Inferior parietal cortex (tissue), 1 donor: ENCODE results near the gene TNFRSF25.

Source experiments
- DNase-seq: peaks from one replicate; pipeline ENCODE4 v3.0.0-alpha.2; 2016; ENCODE audit errors: extremely low spot score

Gene TNFRSF25, protein sequence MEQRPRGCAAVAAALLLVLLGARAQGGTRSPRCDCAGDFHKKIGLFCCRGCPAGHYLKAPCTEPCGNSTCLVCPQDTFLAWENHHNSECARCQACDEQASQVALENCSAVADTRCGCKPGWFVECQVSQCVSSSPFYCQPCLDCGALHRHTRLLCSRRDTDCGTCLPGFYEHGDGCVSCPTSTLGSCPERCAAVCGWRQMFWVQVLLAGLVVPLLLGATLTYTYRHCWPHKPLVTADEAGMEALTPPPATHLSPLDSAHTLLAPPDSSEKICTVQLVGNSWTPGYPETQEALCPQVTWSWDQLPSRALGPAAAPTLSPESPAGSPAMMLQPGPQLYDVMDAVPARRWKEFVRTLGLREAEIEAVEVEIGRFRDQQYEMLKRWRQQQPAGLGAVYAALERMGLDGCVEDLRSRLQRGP

DNA sequence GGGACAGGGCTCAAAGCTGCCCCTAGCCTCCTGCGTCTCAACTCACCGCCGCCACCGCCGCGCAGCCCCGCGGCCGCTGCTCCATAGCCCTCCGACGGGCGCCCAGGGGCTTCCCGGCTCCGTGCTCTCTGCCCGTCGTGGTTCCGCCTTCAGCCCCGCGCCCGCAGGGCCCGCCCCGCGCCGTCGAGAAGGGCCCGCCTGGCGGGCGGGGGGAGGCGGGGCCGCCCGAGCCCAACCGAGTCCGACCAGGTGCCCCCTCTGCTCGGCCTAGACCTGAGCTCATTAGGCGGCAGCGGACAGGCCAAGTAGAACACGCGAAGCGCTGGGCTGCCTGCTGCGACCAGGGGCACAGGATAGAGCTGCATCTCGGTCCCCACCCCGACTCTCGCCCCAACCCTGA lies at the start of gene TNFRSF25:
Gene TNFRSF25, minus strand, starts transcription at position 151 of the 400 bp plus-strand sequence. Its CDS starts 66 bp downstream, at position 85.
- DNase-seq = no peak

DNA sequence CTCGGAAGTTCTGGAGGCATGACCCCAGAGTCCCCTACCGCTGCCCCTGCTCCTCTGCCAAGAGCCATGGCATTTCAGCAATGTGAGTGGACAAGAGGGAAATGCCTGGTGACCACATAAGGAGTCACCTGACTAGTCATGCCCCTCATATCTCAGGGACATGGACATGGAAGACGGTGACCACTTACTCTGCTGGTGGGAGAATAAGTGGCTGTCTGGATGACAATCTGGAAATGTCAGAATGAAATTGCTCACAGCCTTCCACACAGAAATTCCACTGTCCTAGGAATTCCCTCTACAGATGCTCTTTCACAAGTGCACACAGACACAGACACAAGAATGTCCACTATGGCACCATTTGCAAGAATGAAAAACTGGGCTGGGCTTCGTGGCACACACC lies 49.8 kb upstream of the TNFRSF25 start:
- DNase-seq = no peak

DNA sequence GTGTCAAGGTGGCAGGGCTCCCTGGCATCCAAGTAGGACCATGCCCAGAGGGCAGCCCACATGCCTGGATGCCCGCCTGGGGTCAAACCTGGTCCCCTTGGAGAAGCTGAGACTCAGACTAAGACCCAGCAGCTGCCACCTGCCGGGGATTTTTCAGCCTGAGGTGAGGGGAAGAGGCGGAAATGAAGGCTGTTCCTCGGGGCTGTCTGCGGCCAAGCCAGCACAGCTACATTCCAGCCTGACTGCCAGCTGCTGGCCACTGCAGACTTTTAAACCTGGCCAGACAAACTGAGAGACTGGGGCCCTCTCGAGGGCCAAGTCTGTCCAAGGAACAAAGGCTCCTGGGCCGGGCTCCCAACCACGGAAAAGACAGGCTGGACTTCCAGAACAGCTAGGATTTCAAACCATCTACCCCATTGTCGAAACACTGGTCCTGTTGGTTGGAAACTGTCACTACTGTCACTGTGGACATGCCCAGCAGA lies 47.4 kb upstream of the TNFRSF25 start:
- DNase-seq = no peak

DNA sequence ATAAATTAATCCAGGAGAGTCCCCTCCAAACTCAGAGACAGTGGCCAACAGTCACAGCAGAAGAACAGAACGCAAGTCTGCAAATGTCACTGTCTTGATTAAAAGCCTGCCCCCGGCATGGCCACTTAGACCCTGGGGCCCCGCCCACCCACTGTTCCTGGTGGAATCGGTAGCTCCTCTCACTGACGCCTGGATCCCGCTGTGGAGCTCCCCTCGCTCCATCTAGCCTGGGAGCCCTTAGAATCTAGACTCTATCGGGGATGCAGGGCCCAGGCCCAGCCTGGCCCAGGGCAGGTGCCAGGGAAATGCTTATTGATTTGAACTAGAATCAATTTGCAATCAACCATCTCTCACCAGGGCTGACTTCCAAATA lies 46.9 kb upstream of the TNFRSF25 start:
- DNase-seq = no peak

DNA sequence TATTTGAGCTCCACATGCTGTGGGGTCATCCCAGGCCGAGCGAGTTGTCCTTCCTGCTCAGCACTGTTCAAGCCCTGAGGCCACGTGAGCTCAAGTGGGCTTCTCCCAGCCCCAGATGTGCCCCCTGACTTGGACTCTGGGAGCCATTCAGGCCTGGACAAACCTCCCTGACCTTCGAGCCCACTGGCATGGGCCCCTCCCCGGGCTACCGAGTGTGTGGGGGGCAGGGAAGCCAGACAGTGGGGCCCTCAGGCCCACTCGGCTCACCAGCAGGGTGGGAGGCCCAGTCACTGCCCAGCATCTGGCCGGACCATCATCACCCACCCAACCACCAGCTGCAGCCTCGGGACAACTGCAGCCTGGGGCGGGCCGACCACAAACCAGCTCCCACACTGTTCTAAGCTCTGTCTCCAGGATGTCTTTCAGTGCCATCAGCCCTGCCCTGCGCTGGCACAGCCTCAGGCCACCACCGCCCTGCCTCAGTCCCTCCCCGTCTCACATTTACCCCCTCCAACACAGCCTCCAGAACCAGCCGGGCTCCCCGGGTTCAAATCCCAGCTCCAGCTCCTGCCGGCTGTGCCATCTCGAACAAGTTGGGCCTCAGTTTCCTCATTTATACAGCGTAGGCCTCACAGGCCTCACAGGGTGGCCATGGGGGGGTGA lies 46.4 kb upstream of the TNFRSF25 start:
- no peak for DNase-seq

DNA sequence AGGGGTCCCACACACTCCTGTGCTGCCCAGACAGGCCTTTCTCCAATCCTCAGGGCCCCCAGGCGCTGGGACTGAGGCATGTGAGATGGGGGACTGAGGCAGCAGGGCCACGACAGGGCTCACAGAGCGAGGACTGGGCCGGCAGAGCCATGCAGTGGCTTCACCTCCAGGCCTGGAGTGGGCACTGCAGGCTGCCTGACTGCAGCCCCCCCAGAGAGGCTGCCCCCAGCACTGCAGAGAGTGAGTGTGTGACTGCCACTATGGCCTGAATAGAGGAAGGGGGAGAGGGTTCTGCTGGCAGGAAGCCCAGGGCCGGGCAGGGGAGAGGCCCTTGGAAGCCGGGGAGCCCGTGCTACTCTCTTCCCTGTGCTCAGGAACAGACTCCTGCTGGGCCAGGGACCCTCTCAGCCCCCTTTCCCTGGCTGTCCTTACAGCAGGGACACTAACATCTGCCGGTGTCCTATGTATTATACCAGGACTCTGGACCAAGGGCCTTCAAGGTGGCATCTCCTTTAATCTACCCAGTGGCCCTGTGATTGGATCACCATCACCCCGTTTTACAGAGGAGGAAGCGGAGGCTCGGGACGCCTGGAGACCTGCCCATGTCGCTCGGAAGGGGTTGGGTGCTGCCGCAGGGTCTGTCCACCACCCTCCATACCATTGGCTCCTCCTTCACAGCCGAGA lies 45.7 kb upstream of the TNFRSF25 start:
- DNase-seq = no peak

DNA sequence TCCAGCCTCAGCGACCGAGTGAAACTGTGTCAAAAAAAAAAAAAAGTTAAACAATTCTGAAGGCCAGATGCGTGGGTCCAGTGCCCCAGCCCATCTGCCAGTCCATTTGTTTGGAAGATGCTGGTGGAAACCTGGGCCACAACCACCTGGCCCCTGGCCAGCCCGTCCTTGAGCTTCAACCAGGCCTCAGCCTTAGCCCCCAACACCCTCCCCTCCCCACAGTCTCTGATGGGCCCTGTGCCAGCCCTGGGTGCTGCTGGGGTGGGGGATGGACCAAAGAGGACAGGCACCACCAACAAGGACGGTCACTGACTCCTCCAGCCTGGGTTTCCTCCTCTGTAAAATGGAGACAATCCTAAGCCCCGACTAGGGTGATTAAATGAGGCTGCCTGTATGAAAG lies 45.1 kb upstream of the TNFRSF25 start:
- DNase-seq = no peak

DNA sequence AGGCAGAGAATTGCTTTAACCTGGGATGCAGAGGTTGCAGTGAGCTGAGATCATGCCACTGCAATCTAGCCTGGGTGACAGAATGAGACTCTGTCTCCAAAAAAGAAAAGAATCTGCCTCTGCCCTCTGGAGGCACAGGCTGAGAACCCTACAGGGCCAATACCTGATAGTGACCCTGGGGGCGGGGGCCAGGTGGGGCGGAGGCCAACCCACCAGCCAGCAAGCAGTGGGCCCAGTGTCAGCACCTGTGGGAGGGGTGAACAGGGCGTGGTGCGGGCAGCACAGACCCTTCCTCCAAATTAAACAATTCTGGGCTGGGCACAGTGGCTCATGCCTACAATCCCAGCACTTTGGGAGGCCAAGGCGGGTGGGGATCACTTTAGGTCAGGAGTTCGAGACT lies 44.5 kb upstream of the TNFRSF25 start:
- no peak for DNase-seq

DNA sequence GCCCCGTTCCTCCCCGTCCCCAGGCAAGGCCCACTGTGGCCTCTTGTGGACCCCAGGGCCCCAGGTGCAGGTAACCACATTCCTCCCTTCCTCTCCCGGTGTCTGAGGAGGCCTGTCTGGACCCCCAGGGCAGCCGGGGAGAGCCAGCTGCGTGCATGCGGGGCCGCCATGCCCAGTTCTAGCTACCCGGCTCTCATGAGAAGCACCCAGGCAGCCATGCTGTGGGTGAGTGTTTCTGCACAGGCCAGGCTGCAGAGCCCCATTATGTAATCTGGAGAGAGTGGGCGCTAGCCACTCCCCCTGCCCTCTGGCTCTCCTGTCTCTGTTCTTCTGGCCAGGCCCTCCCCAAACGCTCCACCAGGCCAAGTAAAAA lies 43.9 kb upstream of the TNFRSF25 start:
- no peak for DNase-seq

DNA sequence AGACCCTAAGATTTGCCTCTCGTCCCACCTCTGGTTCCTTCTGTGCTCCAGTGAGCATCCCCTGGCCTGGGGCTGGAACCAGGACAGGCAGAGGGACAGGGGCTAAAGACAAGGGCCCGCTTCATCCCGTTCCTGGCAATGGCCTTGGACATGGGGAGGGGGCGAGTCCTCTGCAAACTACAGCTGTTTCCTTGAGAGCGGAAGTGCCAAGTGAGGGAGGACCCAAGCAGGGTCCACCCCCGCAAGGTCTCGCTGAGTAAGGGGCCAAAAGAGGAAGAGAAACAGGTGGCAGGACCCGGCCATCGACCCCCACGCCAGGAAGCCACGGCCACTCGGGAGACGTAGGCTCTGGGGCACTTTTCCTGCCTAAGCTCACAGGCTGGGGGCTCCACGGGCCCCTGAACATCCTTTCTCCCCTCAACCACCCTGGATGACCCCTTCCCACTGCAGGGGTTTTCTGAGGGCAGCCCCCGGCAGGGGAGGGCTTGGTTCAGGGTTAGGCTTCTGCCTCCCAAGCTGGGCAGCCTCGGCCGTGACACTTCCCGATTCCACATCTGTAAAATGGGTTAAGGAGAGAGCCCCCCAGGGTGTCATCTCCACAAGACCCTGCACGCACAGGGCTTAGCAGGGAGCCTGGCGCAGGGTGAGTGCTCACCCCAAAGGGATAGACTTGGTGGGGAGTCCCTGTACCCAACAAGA lies 43.4 kb upstream of the TNFRSF25 start:
- no peak for DNase-seq

DNA sequence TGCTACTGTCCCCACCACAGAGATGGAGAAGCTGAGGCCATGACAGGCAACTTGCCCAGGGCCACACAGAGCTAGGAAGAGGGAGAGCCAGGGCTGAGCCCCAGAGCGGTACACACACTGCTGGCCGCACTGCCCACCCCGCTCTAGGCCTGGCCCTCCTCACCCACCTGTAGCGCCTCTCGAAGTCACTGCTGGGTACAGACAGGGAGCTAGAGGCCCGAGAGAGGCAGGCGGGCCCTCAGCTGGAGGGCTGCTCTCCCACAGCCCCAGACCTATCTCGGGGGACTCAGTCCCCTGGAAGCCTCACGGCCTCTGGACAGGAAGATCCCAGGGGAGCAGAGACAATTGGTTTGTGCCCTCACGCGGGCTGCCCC lies 42.8 kb upstream of the TNFRSF25 start:
- no peak for DNase-seq

DNA sequence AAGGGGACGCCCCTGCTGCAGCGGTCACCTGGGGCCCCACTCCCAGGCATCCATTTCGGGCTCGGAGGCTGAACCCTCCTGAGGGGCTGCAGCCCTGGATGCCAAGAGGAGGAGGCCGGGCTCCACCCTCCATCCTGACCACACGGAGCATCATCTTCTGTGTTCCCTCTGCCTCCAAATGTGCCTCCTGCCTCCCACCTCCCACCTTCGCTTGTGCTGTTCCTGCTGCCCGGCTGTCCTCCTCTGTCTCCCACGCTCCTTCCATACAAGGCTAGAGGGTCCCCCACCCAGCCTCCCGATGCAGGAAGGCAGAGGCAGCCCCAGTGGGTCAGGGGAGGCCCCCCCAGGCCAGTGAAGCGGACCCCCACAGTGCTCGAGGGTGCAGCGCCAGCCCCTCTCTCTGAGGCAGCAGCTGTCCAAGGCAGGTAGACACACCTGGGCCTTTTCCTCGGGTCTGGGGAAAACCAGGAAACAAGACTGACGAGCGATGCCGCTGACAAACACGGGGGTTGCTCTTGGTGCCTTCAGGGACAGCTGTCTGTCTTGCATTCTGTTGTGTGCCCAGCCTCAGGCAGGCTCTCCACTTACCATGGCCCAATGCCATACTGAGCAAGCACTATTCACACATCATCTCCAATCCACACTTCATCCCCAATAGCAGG lies 42.3 kb upstream of the TNFRSF25 start:
- DNase-seq = no peak

DNA sequence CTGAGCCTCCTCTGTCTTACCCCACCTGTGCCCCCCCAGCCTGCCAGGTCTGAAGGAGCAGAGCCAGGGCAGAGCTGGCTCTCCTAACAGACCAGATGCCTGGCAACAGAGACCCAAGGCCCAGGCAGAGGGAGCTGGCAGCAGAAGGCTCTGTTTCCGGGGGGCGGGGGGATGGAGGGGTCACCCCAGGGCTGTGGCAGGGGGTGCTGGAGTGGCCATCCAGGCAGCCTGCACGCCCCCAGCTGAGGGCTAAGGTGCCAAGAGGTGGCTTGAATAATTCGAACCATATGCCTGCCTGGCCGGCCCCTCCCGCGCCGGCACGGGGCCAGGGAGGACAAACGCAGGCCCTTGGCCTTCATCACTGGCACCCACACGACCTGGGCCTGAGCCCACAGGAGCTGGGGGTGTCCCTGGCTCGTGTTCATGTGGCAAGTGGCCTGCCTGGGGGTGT lies 41.5 kb upstream of the TNFRSF25 start:
- no peak for DNase-seq

DNA sequence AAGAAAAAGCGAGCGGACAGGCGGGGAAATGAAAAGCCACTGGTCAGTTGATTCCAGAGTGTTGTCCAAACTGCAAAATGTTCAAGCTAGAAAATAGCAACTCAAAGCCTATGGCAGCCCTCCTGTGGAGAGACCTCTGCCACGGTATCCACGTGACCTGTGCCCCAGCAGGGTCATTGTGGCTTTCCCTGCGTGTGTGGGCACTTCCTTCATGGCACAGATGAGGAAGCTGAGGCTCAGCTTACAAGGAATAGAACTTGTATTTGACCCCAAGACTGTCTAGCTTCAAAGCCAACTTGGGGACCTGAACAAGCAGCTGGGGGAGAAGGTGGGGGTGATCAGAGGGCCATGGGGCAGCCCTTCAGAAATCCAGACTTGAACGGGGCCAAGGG lies 41.1 kb upstream of the TNFRSF25 start:
- DNase-seq = no peak

DNA sequence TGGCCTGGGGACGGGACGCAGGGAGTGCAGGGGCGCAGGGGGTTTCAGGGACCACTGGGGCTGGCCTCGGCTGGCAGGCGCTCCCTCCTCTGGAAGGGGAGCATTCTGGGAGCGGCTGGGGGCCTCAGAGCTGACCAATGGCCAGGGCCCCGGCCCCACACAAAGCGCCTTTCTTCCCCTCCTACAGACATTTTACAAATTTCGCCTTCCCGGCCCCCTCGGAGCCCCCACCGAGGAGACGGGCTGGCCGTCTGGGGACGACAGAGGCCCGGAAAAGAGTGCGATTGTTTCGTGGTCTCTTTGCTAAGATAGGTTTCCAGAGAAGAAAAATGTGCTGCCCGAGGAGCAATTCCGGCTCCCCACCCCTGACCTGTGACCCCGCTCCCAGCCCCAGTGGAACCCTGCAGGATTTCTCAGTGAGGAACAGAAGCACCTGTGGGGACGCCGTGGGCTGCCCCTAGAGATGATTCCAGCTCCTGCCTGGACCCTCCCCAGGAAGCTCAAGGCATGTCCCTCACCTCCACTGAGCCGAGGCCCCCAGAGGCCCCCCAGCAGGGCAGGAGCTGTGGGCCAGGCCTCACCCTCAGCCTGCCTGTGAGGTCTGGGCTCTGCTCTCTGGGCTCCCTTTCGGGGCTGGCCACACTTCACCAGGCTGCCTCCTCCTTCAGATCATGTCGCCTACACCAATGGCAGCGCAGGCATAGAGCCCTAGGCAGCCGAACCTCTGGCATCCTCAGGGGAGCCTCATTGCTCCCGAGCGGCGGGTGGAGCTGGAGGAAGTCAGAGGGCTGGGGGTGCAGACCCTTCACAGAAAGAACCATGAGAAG lies 40.5 kb upstream of the TNFRSF25 start:
- DNase-seq = no peak

DNA sequence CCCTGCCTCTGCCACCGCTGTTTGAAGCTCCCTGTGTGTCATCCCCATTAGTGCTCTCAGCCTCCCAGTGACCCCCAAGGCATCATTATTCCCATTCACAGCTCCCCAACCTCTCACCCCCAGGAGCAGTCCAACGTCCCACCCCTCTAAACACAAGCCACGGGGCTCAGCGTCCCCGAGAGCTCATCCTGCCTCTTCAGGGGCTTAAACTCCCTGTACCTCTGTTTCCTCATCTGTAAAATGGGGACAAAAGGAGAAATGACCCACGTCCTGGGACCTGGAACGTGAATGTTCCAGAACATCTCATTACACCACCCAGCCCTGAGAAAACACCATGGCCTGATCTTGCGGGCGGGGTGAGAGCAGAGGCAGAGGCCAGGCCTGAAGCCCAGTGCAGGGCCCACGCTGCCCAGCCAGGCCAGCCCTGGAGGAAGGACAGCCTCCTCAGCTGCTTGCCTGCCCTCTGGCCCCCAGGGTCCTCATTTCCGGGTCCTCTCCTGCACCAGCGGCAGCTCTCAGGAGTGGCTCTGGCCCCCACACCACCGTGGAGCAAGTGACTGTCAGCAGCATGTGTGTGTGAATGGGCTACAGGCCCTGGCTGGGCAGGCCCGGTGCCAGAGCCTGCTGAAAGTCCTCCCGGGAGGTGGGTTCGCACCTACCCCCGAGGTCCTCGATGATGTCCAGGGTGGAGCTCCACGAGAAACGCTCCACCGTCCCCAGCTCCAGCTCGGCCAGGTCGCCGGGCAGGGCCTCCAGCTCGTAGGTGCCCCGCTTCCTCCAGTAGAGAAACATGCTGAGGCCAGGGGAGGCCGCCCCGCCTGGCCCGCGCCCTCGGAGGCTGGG lies 39.6 kb upstream of the TNFRSF25 start:
- no peak for DNase-seq

DNA sequence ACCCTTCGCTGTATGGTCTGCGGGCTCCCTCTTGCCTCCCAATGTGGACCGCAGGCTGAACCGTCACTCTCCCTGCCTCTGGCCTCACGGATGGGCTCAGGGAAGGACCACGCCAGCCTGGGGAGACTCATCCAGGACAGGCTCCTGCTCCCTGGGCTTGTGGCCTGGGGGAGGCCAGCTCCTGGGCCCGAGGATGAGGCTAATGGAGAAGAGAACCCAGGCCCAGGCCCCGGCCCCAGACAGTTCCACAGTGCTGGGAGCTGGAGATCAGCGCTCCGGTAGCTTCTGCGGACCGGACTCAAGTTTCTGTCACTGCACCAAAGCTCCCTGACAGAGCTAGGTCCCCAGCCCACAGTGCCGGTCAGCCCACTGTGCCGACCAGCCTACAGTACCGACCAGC lies 38.9 kb upstream of the TNFRSF25 start:
- DNase-seq = no peak

DNA sequence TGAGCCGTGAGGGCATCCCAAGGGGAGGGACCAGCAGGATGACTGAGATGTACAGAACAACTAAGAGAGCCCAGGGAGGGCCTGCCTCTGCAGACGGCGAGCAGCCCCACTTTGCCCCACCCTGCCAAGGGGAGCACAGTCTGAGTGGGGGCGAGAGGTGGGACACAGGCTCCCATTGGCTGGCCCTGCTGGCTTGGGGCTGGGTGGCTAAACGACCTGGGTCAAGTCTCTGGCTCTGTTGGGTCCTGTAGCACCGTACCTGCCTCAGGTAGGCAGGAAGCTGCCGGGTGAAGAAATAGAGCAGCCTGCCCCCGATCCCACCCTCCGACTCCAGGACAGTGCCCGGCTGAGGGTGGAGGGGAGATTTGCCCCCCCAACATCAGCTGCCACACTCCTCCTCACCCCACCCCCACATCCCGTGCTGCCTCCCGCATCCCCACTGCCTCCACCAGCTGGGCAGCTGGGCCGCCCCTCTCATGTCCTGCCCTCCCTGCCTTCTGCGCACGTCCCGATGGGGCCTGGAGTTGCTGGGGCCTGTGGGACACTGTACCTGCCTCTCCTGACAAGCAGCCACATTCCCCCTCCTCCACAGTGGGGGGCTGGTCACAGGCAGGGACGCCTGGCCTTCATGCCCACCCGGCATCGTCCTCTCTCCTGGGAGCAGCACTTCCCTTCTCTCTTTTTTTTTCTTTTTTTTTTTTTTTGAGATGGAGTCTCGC lies 38.1 kb upstream of the TNFRSF25 start:
- DNase-seq = no peak
